Measurements from ENCODE around the gene USP40. TPM values are rescaled to one million over a fixed set of nuclear protein-coding genes. Genes with fewer than 3 reads are reported as not detected.
A peak's percentile ranks its signal among the peaks of the same experiment; 100 is the strongest.

USP40 gene
- total RNA-seq, 1 donor from 2014 or later = 47.6 TPM

DNA sequence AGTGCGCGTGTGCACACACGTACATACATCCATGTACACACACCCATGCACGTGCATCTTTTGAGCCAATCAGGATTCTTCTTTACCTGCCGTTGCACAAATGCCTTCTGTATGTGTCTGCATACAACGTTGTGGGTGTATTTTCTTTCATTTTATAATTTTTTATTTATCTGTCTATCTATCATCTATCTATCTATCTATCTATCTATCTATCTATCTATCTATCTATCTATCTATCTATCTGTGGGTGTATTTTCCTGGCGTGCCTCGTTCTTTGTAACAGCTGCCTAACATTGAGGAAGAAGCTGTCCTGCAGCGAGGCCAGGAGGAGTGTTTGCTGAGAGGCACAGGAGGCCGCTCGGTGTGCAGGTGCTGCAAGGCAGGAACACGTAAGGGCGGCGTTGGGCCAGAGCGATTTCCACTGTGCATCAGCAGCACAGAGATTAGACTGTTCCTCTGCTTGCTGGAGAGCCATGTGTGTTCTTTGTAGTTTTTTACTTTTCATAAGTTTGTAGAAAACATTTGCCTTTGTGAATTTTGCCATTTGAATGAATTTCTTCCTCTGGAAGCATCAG lies 127.9 kb downstream of the USP40 start:
- peaks cover 63% of the 10 kb centered on the region for H3K36me3 ChIP-seq
- TF ChIP-seq, protein P1, sequence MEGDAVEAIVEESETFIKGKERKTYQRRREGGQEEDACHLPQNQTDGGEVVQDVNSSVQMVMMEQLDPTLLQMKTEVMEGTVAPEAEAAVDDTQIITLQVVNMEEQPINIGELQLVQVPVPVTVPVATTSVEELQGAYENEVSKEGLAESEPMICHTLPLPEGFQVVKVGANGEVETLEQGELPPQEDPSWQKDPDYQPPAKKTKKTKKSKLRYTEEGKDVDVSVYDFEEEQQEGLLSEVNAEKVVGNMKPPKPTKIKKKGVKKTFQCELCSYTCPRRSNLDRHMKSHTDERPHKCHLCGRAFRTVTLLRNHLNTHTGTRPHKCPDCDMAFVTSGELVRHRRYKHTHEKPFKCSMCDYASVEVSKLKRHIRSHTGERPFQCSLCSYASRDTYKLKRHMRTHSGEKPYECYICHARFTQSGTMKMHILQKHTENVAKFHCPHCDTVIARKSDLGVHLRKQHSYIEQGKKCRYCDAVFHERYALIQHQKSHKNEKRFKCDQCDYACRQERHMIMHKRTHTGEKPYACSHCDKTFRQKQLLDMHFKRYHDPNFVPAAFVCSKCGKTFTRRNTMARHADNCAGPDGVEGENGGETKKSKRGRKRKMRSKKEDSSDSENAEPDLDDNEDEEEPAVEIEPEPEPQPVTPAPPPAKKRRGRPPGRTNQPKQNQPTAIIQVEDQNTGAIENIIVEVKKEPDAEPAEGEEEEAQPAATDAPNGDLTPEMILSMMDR (IDR thresholded peaks at IDR 0.05) = no peak
- DNase-seq (peak; percentile 36), ATAC-seq (no peak)
- H3K9me3 ChIP-seq = no peaks in the 10 kb centered on the region
- no peaks in the 10 kb centered on the region for H3K27me3 ChIP-seq
- intact Hi-C loops (cut with DNase I) = no loop called here
- H3K4me1 ChIP-seq = no peaks in the 10 kb centered on the region
- H3K4me3 ChIP-seq = no peak overlapping the region
- H3K27ac ChIP-seq = no peak overlapping the region

DNA sequence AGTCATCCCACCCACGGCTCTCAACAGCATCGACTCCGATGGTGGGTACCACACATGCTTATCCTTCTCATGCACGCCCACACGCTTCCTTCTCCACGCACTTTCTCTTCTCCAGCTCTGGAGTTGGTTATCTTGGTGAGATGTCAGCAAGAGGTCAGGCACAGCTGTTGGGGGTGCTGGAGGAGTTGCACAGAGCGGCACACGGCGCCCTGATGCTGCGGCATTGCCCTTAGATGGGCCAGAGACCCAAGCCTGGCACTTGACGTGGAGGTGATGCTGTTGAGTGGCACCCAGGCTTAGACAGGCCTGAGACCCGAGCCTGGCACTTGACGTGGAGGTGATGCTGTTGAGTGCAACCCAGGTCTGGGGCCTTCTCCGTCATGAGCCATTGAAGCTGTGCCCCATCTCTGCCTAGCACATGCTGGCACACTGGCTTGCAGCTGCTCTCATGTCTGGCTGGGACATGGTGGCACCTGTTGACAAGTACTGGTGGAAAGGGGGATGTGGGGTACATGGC lies 129.1 kb downstream of the USP40 start:
- no peaks in the 10 kb centered on the region for H3K4me1 ChIP-seq
- H3K9me3 ChIP-seq = no peaks in the 10 kb centered on the region
- ATAC-seq (no peak), DNase-seq (peak; percentile 45)
- H3K4me3 ChIP-seq = no peak overlapping the region
- H3K36me3 ChIP-seq = peaks cover 57% of the 10 kb centered on the region
- H3K27ac ChIP-seq = no peak overlapping the region
- intact Hi-C loops (cut with DNase I) = no loop called here
- no peaks in the 10 kb centered on the region for H3K27me3 ChIP-seq
- TF ChIP-seq, protein P1 (IDR thresholded peaks at IDR 0.05) = no peak

DNA sequence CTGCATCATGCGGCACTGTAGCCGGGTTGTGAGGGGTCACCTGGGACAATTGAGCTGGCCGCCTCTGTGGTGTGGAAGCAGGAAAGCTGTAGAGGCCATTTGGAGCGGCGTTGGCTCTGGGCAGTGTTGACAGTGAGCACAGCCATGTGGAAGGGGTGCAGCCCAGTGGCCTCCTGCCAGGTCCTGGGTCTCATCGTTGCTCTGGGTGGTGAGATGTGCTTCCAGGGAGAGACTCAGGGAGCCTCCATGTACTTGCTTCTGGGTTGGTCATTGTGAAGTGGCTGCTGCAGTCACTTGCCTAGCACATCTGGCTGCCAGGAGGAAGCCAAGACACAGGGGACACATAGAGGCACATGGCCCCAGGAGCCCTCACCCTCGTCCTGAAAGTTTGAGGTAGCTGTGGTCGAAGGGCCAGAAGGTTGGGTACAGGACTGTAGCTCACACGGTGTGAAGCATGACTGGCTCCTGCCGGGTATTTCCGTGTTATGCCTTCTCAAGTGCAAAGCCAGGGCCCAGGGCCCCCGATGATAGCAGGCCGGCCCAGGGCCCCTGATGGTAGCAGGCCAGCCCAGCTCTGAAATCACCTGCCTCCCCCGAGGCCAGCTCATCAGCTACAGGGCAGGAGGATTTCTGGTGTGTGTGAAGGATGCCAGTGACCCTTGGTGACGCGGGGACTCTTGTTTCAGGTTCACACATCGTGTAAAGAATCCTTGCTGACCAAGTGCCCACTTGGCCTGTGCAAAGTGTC lies 129.7 kb downstream of the USP40 start:
- DNase-seq = peak; percentile 52
- H3K27ac ChIP-seq = no peak overlapping the region
- H3K27me3 ChIP-seq = no peaks in the 10 kb centered on the region

DNA sequence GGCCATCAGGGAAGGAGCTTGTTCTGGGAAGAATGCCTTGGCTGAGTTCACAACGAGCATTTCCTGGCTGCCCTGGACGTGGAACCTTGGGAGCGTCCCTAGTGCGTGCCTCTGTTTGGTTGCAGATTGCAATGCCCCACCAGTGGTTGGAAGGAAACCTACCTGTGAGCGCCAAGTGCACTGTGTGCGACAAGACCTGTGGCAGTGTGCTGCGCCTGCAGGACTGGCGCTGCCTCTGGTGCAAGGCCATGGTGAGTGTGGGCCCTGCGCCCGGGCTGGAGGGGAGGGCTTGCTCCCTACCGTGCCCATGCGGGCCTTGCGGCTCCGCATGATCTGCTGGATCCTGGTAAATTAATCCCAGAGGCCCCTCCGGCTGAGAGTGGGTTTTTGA lies 130.4 kb downstream of the USP40 start:
- H3K9me3 ChIP-seq = no peaks in the 10 kb centered on the region
- no peak for ATAC-seq
- H3K4me1 ChIP-seq = no peaks in the 10 kb centered on the region
- H3K27ac ChIP-seq = no peak overlapping the region
- intact Hi-C loops (cut with DNase I) = no loop called here
- H3K36me3 ChIP-seq = peaks cover 48% of the 10 kb centered on the region
- H3K4me3 ChIP-seq = no peak overlapping the region
- peak; percentile 56 for DNase-seq
- H3K27me3 ChIP-seq = no peaks in the 10 kb centered on the region
- TF ChIP-seq, protein P1 (IDR thresholded peaks at IDR 0.05) = no peak

More for the DNA sequence above, 129.7 kb downstream of the USP40 start:
- no peak overlapping the region for H3K4me3 ChIP-seq
- ATAC-seq = no peak
- no peaks in the 10 kb centered on the region for H3K4me1 ChIP-seq
- TF ChIP-seq, protein P1 (IDR thresholded peaks at IDR 0.05) = no peak
- intact Hi-C loops (cut with DNase I) = no loop called here
- peaks cover 52% of the 10 kb centered on the region for H3K36me3 ChIP-seq
- no peaks in the 10 kb centered on the region for H3K9me3 ChIP-seq

DNA sequence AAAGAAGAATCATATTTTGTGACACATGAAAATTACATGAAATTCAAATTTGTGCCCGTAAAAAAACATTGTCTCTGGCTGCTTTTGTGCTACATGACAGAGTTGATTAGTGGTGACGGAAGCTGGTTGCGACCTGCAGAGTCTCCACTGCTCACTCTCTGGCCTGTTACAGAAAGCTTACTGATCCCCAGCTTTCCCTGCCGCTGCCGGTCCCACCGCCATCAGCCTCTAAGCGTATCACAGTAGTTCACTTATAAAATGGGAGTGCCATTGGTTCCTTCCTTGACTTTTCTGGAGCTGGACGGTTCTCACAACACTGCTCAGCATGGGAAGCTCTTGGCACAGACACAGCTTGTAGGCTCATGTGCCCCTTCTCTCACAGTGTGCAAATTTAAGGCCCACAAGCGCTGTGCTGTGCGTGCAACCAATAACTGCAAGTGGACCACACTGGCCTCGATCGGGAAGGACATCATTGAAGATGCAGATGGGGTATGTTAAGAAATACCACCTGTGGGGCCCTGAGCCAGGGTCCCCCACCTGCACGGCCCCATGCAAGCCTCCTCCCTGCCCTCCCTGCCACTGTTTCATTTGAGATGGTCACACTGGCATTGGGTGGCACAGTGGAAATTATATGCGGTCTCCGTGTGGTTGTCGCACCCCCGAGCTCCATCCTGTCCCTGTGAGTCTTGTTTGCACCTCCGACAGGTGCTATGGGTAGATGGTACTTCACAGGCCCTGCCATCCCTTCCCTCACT lies 131.0 kb downstream of the USP40 start:
- Histone ChIP-seq H3K4me1 (no peaks in the 10 kb centered on the region), H3K36me3 (peaks cover 48% of the 10 kb centered on the region), H3K4me3 (no peak overlapping the region), H3K27me3 (no peaks in the 10 kb centered on the region), H3K27ac (no peak overlapping the region), H3K9me3 (no peaks in the 10 kb centered on the region)
- intact Hi-C loops (cut with DNase I) = no loop called here
- TF ChIP-seq, protein P1 (IDR thresholded peaks at IDR 0.05) = no peak
- DNase-seq (peak; percentile 37), ATAC-seq (peak; percentile 7)

All from upper lobe of right lung (tissue), 1 donor.